Uterus (tissue), 4 donors: Measurements from ENCODE around the gene VEPH1. TPM values are rescaled to one million over a fixed set of nuclear protein-coding genes. Genes with fewer than 3 reads are reported as not detected.

ENCODE experiments used
- DNase-seq, 2 donors: peaks; one replicate each; pipeline ENCODE4 v3.0.0-alpha.2; 2019 to 2020
- H3K27ac ChIP-seq, 2 donors: fragments of 200-600 bp; sonication (generic); 1 replicate in 1 of 2; 2 replicates in 1 of 2; pipeline ENCODE4 v1.5.1; 2016 to 2018
- H3K27me3 ChIP-seq, 2 donors: fragments of 200-600 bp; sonication (generic); one replicate each; pipeline ENCODE4 v1.5.1; 2018 to 2019; ENCODE audit warnings: control low read depth in 1 of 2
- H3K36me3 ChIP-seq, 2 donors: fragments of 200-600 bp; sonication (generic); one replicate each; pipeline ENCODE4 v1.5.1; 2019; ENCODE audit warnings: control low read depth in 1 of 2
- H3K4me1 ChIP-seq, 2 donors: fragments of 200-600 bp; sonication (generic); one replicate each; pipeline ENCODE4 v1.5.1; 2018 to 2019; ENCODE audit warnings: control low read depth in 1 of 2
- H3K4me3 ChIP-seq, 2 donors: fragments of 200-600 bp; sonication (generic); 1 replicate in 1 of 2; 2 replicates in 1 of 2; pipeline ENCODE4 v1.5.1; 2018 to 2019; ENCODE audit warnings: mild to moderate bottlenecking in 1 of 2
- H3K9me3 ChIP-seq, 2 donors: fragments of 200-600 bp; sonication (generic); one replicate each; pipeline ENCODE4 v1.5.1; 2019; ENCODE audit warnings: control low read depth in 1 of 2
- POLR2A ChIP-seq, 2 donors: fragments of 450-650 bp; IDR thresholded peaks; one replicate each; pipeline ENCODE4 v1.6.1; 2016; ENCODE audit warnings: antibody characterized with exemption in 2 of 2, mild to moderate bottlenecking in 1 of 2, moderate library complexity in 1 of 2
- intact Hi-C: fragments of 100-400 bp; cut with DNase I; formaldehyde crosslinking; loops from one replicate; pipeline ENCODE4 v1.15.1; 2023; ENCODE audit warnings: low total_unique reads
- total RNA-seq, 4 donors: library from RNA; depleted of rRNA in 3 of 4; stranded (reverse); fragments of >200 nt in 3 of 4; gene quantifications; one replicate each; pipeline versions ENCODE4 v1.1.0 to v1.2.4, GENCODE V29; 2014 to 2023
- TF ChIP-seq, protein P1 (sequence below), 4 experiments: fragments of 200-600 bp in 2 of 4; fragments of 450-650 bp in 2 of 4; sonication (generic) in 2 of 4; IDR thresholded peaks; one replicate each; pipeline ENCODE4 v1.5.1; 2016 to 2019; ENCODE audit warnings: antibody characterized with exemption in 4 of 4, mild to moderate bottlenecking in 2 of 4, moderate library complexity in 1 of 4
- donor health status: DM: yes; HTN: yes; CAD: no.

The VEPH1 gene
- total RNA-seq, 4 donors from 2014 or later, result 12.2 TPM; not detected in 3

DNA sequence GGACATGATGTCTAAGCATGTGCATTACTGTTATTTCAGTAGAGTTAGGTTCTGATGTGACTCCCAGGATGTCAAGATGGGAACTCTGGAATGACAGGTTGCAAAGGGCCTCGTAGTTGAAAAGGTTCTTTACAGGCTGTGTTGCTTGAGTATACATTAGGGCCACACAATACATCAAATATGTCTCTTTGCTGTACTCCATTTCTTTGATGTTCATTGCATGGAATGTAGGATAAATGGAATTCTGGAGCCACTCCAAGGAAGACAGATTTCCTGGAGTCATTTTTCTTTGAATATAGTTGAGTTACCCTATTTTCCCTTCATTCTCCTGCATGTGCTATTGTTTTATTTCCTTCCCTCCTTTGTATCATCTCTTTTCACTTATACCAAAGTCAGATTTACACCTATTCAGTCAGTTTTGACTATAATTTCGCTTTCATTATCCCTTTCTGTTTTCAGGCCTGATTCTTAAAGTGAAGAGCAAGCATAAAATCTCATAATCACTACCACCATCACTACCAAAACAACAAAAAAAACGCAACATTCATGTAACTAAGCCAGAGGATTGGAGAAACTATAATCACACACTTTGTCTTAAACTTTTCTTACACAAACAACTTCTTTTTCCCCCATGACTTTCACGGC lies 127.8 kb downstream of the VEPH1 start:
- Histone ChIP-seq H3K9me3 (no peaks in the 10 kb centered on the region), H3K4me3 (no peak overlapping the region), H3K27me3 (no peaks in the 10 kb centered on the region), H3K4me1 (no peaks in the 10 kb centered on the region), H3K27ac (no peak overlapping the region), H3K36me3 (no peaks in the 10 kb centered on the region)
- no peak for DNase-seq
- intact Hi-C loops, result no loop called here
- TF ChIP-seq POLR2A (IDR thresholded peaks at IDR 0.05), result no peak
- TF ChIP-seq, protein P1, sequence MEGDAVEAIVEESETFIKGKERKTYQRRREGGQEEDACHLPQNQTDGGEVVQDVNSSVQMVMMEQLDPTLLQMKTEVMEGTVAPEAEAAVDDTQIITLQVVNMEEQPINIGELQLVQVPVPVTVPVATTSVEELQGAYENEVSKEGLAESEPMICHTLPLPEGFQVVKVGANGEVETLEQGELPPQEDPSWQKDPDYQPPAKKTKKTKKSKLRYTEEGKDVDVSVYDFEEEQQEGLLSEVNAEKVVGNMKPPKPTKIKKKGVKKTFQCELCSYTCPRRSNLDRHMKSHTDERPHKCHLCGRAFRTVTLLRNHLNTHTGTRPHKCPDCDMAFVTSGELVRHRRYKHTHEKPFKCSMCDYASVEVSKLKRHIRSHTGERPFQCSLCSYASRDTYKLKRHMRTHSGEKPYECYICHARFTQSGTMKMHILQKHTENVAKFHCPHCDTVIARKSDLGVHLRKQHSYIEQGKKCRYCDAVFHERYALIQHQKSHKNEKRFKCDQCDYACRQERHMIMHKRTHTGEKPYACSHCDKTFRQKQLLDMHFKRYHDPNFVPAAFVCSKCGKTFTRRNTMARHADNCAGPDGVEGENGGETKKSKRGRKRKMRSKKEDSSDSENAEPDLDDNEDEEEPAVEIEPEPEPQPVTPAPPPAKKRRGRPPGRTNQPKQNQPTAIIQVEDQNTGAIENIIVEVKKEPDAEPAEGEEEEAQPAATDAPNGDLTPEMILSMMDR (IDR thresholded peaks at IDR 0.05), result no peak

DNA sequence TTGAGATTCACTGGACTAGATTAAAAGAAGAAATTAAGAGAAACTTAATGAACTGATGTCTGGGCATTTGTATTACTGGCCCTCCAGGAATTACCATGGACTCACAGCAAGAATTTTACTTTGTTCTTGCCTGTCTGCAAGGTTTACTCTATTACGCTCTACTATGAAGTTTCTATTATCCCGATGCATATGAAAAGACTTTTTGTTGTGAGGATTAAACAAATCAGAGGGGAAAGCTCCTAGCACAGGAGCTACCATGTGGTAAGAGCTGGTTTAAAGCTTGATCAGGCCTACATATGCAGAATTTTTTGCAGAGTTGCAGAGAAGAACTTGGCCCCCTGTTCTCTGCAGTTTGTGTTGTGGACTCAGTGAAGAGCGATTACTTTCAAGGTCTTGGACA lies 128.3 kb downstream of the VEPH1 start:
- no peaks in the 10 kb centered on the region for H3K27me3 ChIP-seq
- H3K27ac ChIP-seq, result no peak overlapping the region
- no peak for TF ChIP-seq POLR2A (IDR thresholded peaks at IDR 0.05)
- TF ChIP-seq, protein P1 (IDR thresholded peaks at IDR 0.05), result no peak
- DNase-seq, result no peak
- H3K4me1 ChIP-seq, result no peaks in the 10 kb centered on the region
- intact Hi-C loops, result no loop called here
- H3K9me3 ChIP-seq, result no peaks in the 10 kb centered on the region
- H3K36me3 ChIP-seq, result no peaks in the 10 kb centered on the region
- H3K4me3 ChIP-seq, result no peak overlapping the region

DNA sequence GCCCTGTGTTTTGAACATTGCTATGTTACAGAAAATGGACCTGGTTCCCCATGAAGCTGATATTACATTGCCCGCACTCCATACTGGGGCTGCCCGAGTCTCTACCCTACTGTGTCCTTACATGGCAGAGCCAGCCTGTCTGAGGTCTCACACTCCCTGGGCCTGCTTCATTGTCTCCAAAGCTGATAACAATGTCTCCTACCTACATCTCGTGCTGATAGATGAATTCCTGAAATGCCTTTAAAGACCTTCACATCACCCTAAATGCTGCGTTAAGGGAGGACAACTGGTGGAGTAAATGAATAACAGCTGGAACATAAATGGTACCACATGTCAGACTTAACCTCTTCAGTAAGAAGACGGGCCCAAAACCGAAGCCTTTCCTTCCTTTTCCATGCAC lies 129.4 kb downstream of the VEPH1 start:
- Histone ChIP-seq H3K36me3 (no peaks in the 10 kb centered on the region), H3K4me1 (no peaks in the 10 kb centered on the region), H3K4me3 (no peak overlapping the region), H3K27me3 (no peaks in the 10 kb centered on the region), H3K27ac (no peak overlapping the region), H3K9me3 (no peaks in the 10 kb centered on the region)
- no peak for DNase-seq
- intact Hi-C loops, result no loop called here
- TF ChIP-seq, protein P1 (IDR thresholded peaks at IDR 0.05), result no peak

DNA sequence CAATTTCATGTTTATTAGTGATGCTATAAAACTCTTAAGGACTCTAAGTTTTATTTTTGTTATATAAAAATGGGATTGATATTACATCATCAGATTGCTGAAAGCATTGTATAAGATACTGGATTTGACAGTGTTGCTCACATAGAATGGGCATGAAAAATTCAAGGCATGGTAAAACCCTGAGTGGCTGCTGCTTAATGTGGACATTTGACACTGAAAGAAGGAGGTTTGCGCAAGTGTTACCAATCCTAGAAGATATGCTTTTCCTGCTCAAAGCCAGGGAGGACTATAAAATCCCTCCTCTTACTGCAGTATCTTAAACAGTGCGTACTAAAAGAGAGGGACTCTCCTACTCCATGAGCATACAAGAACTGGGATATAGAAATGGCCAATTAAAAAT lies 132.3 kb downstream of the VEPH1 start:
- intact Hi-C loops, result no loop called here

DNA sequence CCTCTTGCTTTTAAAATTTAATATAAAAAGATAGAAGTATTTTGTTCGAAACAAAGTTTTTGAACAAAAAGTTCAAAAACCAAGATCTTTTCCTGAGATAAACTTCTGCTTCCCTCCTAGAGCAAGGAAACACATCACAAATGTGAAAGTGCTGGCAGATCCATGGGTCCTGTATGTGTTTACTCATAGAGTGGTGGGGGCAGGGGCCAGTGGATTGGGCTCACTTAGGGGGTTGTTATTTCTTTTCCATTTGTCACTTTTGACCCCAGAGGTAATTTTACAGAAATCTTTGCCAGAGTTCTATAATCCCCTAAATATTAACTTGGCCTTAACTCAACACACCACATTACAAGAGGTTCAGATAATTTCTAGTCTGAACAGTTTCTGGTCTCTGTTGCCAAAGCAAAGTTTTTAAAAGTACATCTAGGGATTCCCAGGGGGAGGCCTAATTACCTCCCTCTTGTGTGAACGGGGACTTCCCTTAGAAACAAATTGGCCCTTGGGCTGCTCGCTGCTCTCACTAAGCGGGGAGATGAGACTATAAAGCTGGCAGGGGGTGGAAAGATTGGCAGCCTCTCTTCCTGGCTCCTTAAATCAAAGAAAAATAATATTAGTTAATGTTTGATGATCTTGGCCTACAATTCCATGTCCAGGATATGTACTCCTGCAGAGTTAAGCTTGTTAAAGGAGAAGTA lies 133.3 kb downstream of the VEPH1 start:
- intact Hi-C loops, result no loop called here
- Histone ChIP-seq H3K4me1 (no peaks in the 10 kb centered on the region), H3K4me3 (no peak overlapping the region), H3K9me3 (no peaks in the 10 kb centered on the region), H3K27me3 (no peaks in the 10 kb centered on the region), H3K36me3 (no peaks in the 10 kb centered on the region), H3K27ac (no peak overlapping the region)
- TF ChIP-seq, protein P1 (IDR thresholded peaks at IDR 0.05), result no peak
- no peak for TF ChIP-seq POLR2A (IDR thresholded peaks at IDR 0.05)
- no peak for DNase-seq

More for the DNA sequence above, 132.3 kb downstream of the VEPH1 start:
- Histone ChIP-seq H3K4me1 (no peaks in the 10 kb centered on the region), H3K27me3 (no peaks in the 10 kb centered on the region), H3K27ac (no peak overlapping the region), H3K4me3 (no peak overlapping the region), H3K36me3 (no peaks in the 10 kb centered on the region), H3K9me3 (no peaks in the 10 kb centered on the region)
- DNase-seq, result no peak
- no peak for TF ChIP-seq POLR2A (IDR thresholded peaks at IDR 0.05)
- TF ChIP-seq, protein P1 (IDR thresholded peaks at IDR 0.05), result no peak
